Measurements from ENCODE around the gene PLCB2. TPM values are rescaled to one million over a fixed set of nuclear protein-coding genes. Genes with fewer than 3 reads are reported as not detected.

Gene PLCB2
- total and polyA plus RNA-seq, 2 experiments from 2014 or later, result 9.5 to 13.8 TPM

GRCh38 chr15:40337597-40337996, 29.9 kb upstream of the PLCB2 start (continued):
- TF ChIP-seq REST (IDR thresholded peaks at IDR 0.05; ENCODE audit: unreplicated experiment) (no peak), ZNF331 (CRISPR knock-in tag; IDR thresholded peaks at IDR 0.05; ENCODE audit: low read depth) (no peak), JUNB (IDR thresholded peaks at IDR 0.05; ENCODE audit: unreplicated experiment) (no peak), POLR2AphosphoS5 (IDR thresholded peaks at IDR 0.05; ENCODE audit: low read depth) (no peak), CTCF (conservative IDR thresholded peaks at IDR 0.05; ENCODE audit: low read depth in 2 of 2) (no peak)

- Histone ChIP-seq H4K20me1 (replicated peaks; ENCODE audit: insufficient read depth) (no peaks in the 10 kb centered on the region), H3K4me2 (no peak overlapping the region), H3K79me2 (replicated peaks; ENCODE audit: insufficient read depth) (no peaks in the 10 kb centered on the region), H3K36me3 (ENCODE audit: insufficient read depth) (no peaks in the 10 kb centered on the region), H3K27ac (ENCODE audit: low read depth) (no peak overlapping the region), H3K4me1 (ENCODE audit: insufficient read depth) (peaks cover 4% of the 10 kb centered on the region; the same call in 1 of the 2 replicates), H2AFZ (no peak overlapping the region), H3K4me3 (no peak overlapping the region), H3K27me3 (ENCODE audit: insufficient read depth) (no peaks in the 10 kb centered on the region), H3F3A (replicated peaks; ENCODE audit: low read depth) (0 out of 2 replicates have a peak, but pooled peaks cover 4% of the 10 kb centered on the region), H3K9me2 (ENCODE audit: insufficient read depth) (0 out of 2 replicates have a peak, but pooled peaks cover 2% of the 10 kb centered on the region)
- H3K36me3 Mint-ChIP-seq (ENCODE audit: low read depth), result peaks cover 4% of the 10 kb centered on the region; the same call in 1 of the 3 replicates
- H3K4me1 Mint-ChIP-seq, result peaks cover 44% of the 10 kb centered on the region
- peak; percentile 72 for DNase-seq (ENCODE audit: low spot score)
- H3K4me3 Mint-ChIP-seq, result no peak overlapping the region; the same call in 2 of the 3 replicates
- ATAC-seq, result peak; percentile 30
- no peak for TF ChIP-seq EZH2phosphoT487 (IDR thresholded peaks at IDR 0.05; ENCODE audit: unreplicated experiment)
- TF ChIP-seq CTCF (conservative IDR thresholded peaks at IDR 0.05; ENCODE audit: low read depth in 2 of 2), result peak; percentile 56 to 78
- H3K9me3 Mint-ChIP-seq, result no peaks in the 10 kb centered on the region
- peaks cover 20% of the 10 kb centered on the region for H3K27me3 Mint-ChIP-seq (ENCODE audit: insufficient read depth, low read depth, poor library complexity)
- H3K27ac Mint-ChIP-seq, result no peak overlapping the region
Observed at GRCh38 chr15:40336744-40337122, 29.0 kb upstream of the PLCB2 start.

All from GM23338 (cell line).